Esophagus muscularis mucosa (tissue), 4 donors: ENCODE measurements around the gene DEFB125. TPM values are rescaled to one million over a fixed set of nuclear protein-coding genes. Genes with fewer than 3 reads are reported as not detected.
"Not testable (repeated sequence)": the region's sequence is repeated elsewhere in the genome, so short reads cannot be mapped to it uniquely, and the experiment has no call there.

Experiments used
- DNase-seq: peaks from one replicate; pipeline ENCODE4 v3.0.0-alpha.2; 2017; ENCODE audit errors: extremely low spot score
- H3K27ac ChIP-seq, 4 donors: fragments of 200-600 bp; sonication (generic); replicated peaks in 1 of 4; 1 replicate in 3 of 4; 2 replicates in 1 of 4; pipeline ENCODE4 v1.5.1; 2016 to 2019; ENCODE audit warnings: mild to moderate bottlenecking in 1 of 4
- H3K27me3 ChIP-seq, 4 donors: fragments of 200-600 bp; sonication (generic); one replicate each; pipeline versions ENCODE4 v1.5.1 to v1.6.0; 2016 to 2019
- H3K36me3 ChIP-seq, 4 donors: fragments of 200-600 bp; sonication (generic); one replicate each; pipeline ENCODE4 v1.5.1; 2016 to 2019
- H3K4me1 ChIP-seq, 4 donors: fragments of 200-600 bp; sonication (generic); one replicate each; pipeline ENCODE4 v1.5.1; 2016 to 2019
- H3K4me3 ChIP-seq, 4 donors: fragments of 200-600 bp; sonication (generic); 1 replicate in 2 of 4; 2 replicates in 2 of 4; pipeline ENCODE4 v1.5.1; 2016 to 2019; ENCODE audit warnings: mild to moderate bottlenecking in 4 of 4, moderate library complexity in 1 of 4
- H3K9me3 ChIP-seq, 4 donors: fragments of 200-600 bp; sonication (generic); 1 replicate in 3 of 4; 2 replicates in 1 of 4; pipeline ENCODE4 v1.5.1; 2016 to 2019
- EP300 ChIP-seq: sonication (generic); formaldehyde crosslinking; IDR thresholded peaks from one replicate; pipeline ENCODE4 v1.6.1; 2017; ENCODE audit warnings: antibody characterized with exemption
- POLR2A ChIP-seq: fragments of 450-650 bp; IDR thresholded peaks from one replicate; pipeline ENCODE4 v1.6.1; 2017; ENCODE audit warnings: antibody characterized with exemption, moderate library complexity, mild to moderate bottlenecking, low read depth
- POLR2AphosphoS5 ChIP-seq, 2 donors: sonication (generic); formaldehyde crosslinking; IDR thresholded peaks; one replicate each; pipeline ENCODE4 v1.6.1; 2017; ENCODE audit warnings: antibody characterized with exemption in 2 of 2
- WGBS: methylation state at CpG from one replicate; pipeline ENCODE4 v1.1.5; 2018; 5-methylcytosine and 5-hydroxymethylcytosine counted together
- intact Hi-C: fragments of 100-400 bp; cut with DNase I; formaldehyde crosslinking; loops from one replicate; pipeline ENCODE4 v1.15.1; 2023
- total RNA-seq, 4 donors: library from RNA; depleted of rRNA; stranded (reverse); fragments of >200 nt; gene quantifications; one replicate each; pipeline versions ENCODE4 v1.1.0 to v1.2.1, GENCODE V29; 2016
- TF ChIP-seq, protein P1 (sequence below), 3 experiments: fragments of 200-600 bp in 2 of 3; fragments of 450-650 bp in 1 of 3; sonication (generic) in 2 of 3; IDR thresholded peaks; one replicate each; pipeline ENCODE4 v1.5.1; 2017 to 2019; ENCODE audit warnings: antibody characterized with exemption in 3 of 3, mild to moderate bottlenecking in 2 of 3, moderate library complexity in 1 of 3

Gene DEFB125
- total RNA-seq, 4 donors from 2014 or later, result not detected

DNA sequence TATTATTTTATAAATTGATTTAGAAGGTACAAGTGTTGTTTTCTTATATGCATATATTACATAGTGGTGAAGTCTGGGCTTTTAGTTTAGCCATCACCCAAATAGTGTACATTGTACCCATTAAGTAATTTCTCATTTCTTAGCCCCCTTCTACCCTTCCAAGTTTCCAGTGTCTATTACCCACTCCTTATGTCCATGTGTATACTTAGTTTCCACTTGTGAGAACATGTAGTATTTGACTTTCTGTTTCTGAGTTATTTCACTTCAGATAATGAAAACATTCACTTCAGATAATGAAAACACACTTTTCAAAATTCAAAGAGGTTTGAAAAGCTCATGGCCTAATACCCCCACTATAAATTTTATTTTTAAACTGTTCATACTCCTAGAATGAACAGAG is 14.5 kb downstream of the DEFB125 start:
- no peaks in the 10 kb centered on the region for H3K4me1 ChIP-seq
- no peak overlapping the region for H3K4me3 ChIP-seq
- H3K36me3 ChIP-seq, result no peaks in the 10 kb centered on the region
- intact Hi-C loops, result no loop called here
- TF ChIP-seq, protein P1, sequence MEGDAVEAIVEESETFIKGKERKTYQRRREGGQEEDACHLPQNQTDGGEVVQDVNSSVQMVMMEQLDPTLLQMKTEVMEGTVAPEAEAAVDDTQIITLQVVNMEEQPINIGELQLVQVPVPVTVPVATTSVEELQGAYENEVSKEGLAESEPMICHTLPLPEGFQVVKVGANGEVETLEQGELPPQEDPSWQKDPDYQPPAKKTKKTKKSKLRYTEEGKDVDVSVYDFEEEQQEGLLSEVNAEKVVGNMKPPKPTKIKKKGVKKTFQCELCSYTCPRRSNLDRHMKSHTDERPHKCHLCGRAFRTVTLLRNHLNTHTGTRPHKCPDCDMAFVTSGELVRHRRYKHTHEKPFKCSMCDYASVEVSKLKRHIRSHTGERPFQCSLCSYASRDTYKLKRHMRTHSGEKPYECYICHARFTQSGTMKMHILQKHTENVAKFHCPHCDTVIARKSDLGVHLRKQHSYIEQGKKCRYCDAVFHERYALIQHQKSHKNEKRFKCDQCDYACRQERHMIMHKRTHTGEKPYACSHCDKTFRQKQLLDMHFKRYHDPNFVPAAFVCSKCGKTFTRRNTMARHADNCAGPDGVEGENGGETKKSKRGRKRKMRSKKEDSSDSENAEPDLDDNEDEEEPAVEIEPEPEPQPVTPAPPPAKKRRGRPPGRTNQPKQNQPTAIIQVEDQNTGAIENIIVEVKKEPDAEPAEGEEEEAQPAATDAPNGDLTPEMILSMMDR (IDR thresholded peaks at IDR 0.05), result no peak
- TF ChIP-seq EP300 (no peak), POLR2A (no peak), POLR2AphosphoS5 (IDR thresholded peaks at IDR 0.05) (no peak)
- peaks cover 0 to 31% (median 0%) of the 10 kb centered on the region in 4 donors for H3K27me3 ChIP-seq
- no peak overlapping the region for H3K27ac ChIP-seq
- no peaks in the 10 kb centered on the region for H3K9me3 ChIP-seq
- no peak for DNase-seq

DNA sequence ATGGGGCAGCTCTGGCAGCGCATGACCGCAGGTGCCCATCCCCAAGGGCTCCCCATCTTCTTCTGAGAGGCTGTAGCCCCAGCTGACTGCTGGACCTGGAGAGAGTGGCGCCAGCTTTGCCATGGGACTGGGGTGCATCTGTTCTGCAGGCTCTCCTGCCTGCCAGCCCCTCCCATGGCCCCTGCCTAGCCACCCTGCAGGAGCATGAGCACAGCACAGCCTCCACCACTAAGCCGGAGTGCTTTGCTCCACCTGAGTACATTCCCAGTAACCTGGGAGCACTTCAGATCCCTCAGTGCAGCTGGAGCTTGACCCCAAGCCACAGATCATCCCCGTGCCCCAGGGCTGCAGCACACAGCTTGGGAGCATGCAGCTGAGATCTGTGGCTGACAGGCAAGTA is 16.0 kb downstream of the DEFB125 start:
- 84% methylated on average over 4 of the region's 5 CpGs for WGBS
- no peaks in the 10 kb centered on the region for H3K36me3 ChIP-seq
- DNase-seq, result no peak
- TF ChIP-seq, protein P1 (IDR thresholded peaks at IDR 0.05), result no peak
- TF ChIP-seq EP300 (no peak), POLR2A (no peak), POLR2AphosphoS5 (IDR thresholded peaks at IDR 0.05) (no peak)
- intact Hi-C loops, result no loop called here
- peaks cover 0 to 31% (median 0%) of the 10 kb centered on the region in 4 donors for H3K27me3 ChIP-seq
- no peak overlapping the region for H3K27ac ChIP-seq
- no peaks in the 10 kb centered on the region for H3K4me1 ChIP-seq
- H3K4me3 ChIP-seq, result no peak overlapping the region
- H3K9me3 ChIP-seq, result no peaks in the 10 kb centered on the region

DNA sequence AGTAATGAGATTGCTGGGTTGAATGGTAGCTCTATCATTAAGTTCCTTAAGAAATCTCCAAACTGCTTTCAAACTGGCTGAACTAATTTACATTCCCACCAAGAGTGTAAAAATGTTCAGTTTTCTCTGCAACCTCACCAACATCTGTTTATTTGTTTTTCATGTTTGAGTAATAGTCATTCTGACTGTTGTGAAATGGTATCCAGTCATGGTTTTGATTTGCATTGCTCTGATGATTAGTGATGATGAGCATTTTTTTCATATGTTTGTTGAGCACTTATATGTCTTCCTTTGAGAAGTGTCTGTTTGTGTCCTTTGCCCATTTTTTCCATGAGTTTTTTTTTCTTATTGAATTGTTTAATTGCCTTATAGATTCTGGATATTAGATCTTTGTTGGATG is 24.9 kb downstream of the DEFB125 start:
- Histone ChIP-seq H3K4me1 (no peaks in the 10 kb centered on the region), H3K27ac (no peak overlapping the region), H3K36me3 (no peaks in the 10 kb centered on the region), H3K4me3 (no peak overlapping the region), H3K27me3 (peaks cover 0 to 27% (median 0%) of the 10 kb centered on the region in 4 donors), H3K9me3 (peaks cover 0 to 8% (median 2%) of the 10 kb centered on the region in 4 donors)
- intact Hi-C loops, result no loop called here
- TF ChIP-seq POLR2AphosphoS5 (IDR thresholded peaks at IDR 0.05) (no peak), EP300 (no peak), POLR2A (no peak)
- TF ChIP-seq, protein P1 (IDR thresholded peaks at IDR 0.05), result no peak
- no peak for DNase-seq

DNA sequence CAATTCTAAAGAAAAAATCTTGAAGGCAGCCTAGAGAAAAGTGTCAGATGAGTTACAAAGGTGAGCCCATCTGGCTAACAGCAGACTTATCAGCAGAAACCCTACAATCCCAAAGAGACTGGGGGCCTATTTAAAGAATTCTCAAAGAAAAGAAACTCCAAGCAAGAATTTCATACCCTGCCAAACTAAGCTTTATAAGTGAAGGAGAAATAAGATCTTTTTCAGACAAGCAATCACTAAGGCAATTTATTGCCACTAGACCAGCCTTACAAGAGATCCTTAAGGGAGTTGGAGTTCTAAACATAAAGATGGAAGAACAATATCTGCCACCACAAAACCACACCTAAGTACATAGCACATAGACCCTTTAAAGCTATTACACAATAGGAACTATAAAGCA is 30.0 kb downstream of the DEFB125 start:
- no peaks in the 10 kb centered on the region for H3K4me1 ChIP-seq
- H3K27ac ChIP-seq, result no peak overlapping the region
- intact Hi-C loops, result no loop called here
- peaks cover 0 to 27% (median 0%) of the 10 kb centered on the region in 4 donors for H3K27me3 ChIP-seq
- H3K9me3 ChIP-seq, result peaks cover 0 to 19% (median 3%) of the 10 kb centered on the region in 4 donors
- no peak overlapping the region for H3K4me3 ChIP-seq
- H3K36me3 ChIP-seq, result no peaks in the 10 kb centered on the region
- DNase-seq, result no peak
- TF ChIP-seq, protein P1 (IDR thresholded peaks at IDR 0.05), result no peak

DNA sequence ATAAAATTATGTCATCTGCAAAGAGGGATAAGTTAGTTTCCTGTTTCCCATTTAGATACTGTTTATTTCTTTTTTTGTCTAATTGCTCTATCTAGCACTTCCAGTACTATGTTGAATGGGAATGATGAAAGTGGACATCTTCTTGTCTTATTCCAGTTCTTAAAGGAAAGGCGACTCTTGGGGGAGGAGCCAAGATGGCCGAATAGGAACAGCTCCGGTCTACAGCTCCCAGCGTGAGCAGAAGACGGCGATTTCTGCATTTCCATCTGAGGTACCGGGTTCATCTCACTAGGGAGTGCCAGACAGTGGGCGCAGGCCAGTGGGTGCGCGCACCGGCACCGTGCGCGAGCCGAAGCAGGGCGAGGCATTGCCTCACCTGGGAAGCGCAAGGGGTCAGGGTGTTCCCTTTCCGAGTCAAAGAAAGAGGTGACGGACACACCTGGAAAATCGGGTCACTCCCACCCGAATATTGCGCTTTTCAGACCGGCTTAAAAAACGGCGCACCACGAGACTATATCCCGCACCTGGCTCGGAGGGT is 42.4 kb downstream of the DEFB125 start:
- H3K9me3 ChIP-seq, H3K27me3 ChIP-seq, H3K4me3 ChIP-seq, DNase-seq, H3K4me1 ChIP-seq, H3K36me3 ChIP-seq, intact Hi-C loops, H3K27ac ChIP-seq: not testable (repeated sequence)
- WGBS, result 85% methylated on average over 21 of the region's 28 CpGs
